Head of caudate nucleus (tissue), 42 donors: ENCODE data around the gene ANK3.
"Not testable (repeated sequence)": the region's sequence is repeated elsewhere in the genome, so short reads cannot be mapped to it uniquely, and the experiment has no call there.

ENCODE experiments used
- DNase-seq, 42 donors: peaks; one replicate each; pipeline versions ENCODE4 v3.0.0 to v3.0.0-alpha.2; 2020 to 2021; ENCODE audit warnings: mixed read lengths in 7 of 42
- intact Hi-C: fragments of 100-400 bp; cut with DNase I; formaldehyde crosslinking; loops from one replicate; pipeline ENCODE4 v1.15.0; 2022

Gene ANK3

GRCh38 chr10:60043561-60044241 is 346.0 kb downstream of the ANK3 start:
- DNase-seq: no peak
- intact Hi-C loops: no loop called here

- intact Hi-C loops: no loop called here
- DNase-seq: no peak
These were observed 346.8 kb downstream of the ANK3 start for GRCh38 chr10:60042914-60043313.

GRCh38 chr10:60042262-60042661 is 347.4 kb downstream of the ANK3 start:
- DNase-seq: no peak
- intact Hi-C loops: no loop called here

GRCh38 chr10:60041489-60042133 is 348.1 kb downstream of the ANK3 start:
- DNase-seq: no peak
- intact Hi-C loops: no loop called here

GRCh38 chr10:60040014-60040662 is 349.5 kb downstream of the ANK3 start:
- intact Hi-C loops: no loop called here
- no peak for DNase-seq

- no peak for DNase-seq
- intact Hi-C loops: loop anchor here (10.0 kb wide), 1 partner anchor 411 kb away; no protein-coding TSS in a partner anchor
These were observed 353.7 kb downstream of the ANK3 start for GRCh38 chr10:60035984-60036383.

GRCh38 chr10:60035375-60035774 is 354.3 kb downstream of the ANK3 start:
- not testable (repeated sequence) for DNase-seq
- intact Hi-C loops: loop anchor here (10.0 kb wide), 1 partner anchor 411 kb away; no protein-coding TSS in a partner anchor

- intact Hi-C loops: loop anchor here (10.0 kb wide), 1 partner anchor 408 kb away; no protein-coding TSS in a partner anchor
- peak in 31 of 42 donors; percentile 30 to 78 (median 45) for DNase-seq
These were observed 357.0 kb downstream of the ANK3 start for GRCh38 chr10:60032723-60033122.

GRCh38 chr10:60031664-60032063 is 358.0 kb downstream of the ANK3 start:
- peak in 6 of 42 donors; percentile 11 to 55 (median 48) for DNase-seq
- intact Hi-C loops: loop anchor here (10.0 kb wide), 1 partner anchor 407 kb away; no protein-coding TSS in a partner anchor

- intact Hi-C loops: loop anchor here (10.0 kb wide), 1 partner anchor 406 kb away; no protein-coding TSS in a partner anchor
- DNase-seq: no peak
These were observed 358.5 kb downstream of the ANK3 start for GRCh38 chr10:60031183-60031582.

GRCh38 chr10:60029475-60029874 is 360.2 kb downstream of the ANK3 start:
- intact Hi-C loops: no loop called here
- no peak for DNase-seq

- no peak for DNase-seq
- intact Hi-C loops: no loop called here
These were observed 361.6 kb downstream of the ANK3 start for GRCh38 chr10:60028081-60028480.

- intact Hi-C loops: no loop called here
- DNase-seq: no peak
These were observed 364.4 kb downstream of the ANK3 start for GRCh38 chr10:60025279-60025678.

GRCh38 chr10:60024506-60024905 is 365.2 kb downstream of the ANK3 start:
- peak in 12 of 42 donors; percentile 22 to 79 (median 42) for DNase-seq
- intact Hi-C loops: no loop called here

GRCh38 chr10:60023155-60023877 is 366.4 kb downstream of the ANK3 start:
- DNase-seq: peak in 7 of 42 donors; percentile 26 to 49 (median 39)
- intact Hi-C loops: no loop called here

GRCh38 chr10:60021361-60021760 is 368.3 kb downstream of the ANK3 start:
- DNase-seq: peak in 22 of 42 donors; percentile 5 to 84 (median 56)
- intact Hi-C loops: no loop called here

GRCh38 chr10:60016794-60017193 is 372.9 kb downstream of the ANK3 start:
- peak in 2 of 42 donors; percentile 23 to 26 for DNase-seq
- intact Hi-C loops: no loop called here

- intact Hi-C loops: no loop called here
- DNase-seq: no peak
These were observed 379.8 kb downstream of the ANK3 start for GRCh38 chr10:60009710-60010383.

GRCh38 chr10:60009276-60009675 is 380.4 kb downstream of the ANK3 start:
- DNase-seq: no peak

More at GRCh38 chr10:60009276-60009675, 380.4 kb downstream of the ANK3 start:
- intact Hi-C loops: no loop called here
